HG02798 (cell line): Measurements from ENCODE around the gene ENTPD1.

Source experiments
- ATAC-seq: cut with Tn5 transposase; IDR thresholded peaks from one replicate; pipeline ENCODE4 v1.9.1; 2021; ENCODE audit warnings: mild to moderate bottlenecking; ENCODE audit not compliant: unreplicated experiment, poor library complexity

Gene ENTPD1

DNA sequence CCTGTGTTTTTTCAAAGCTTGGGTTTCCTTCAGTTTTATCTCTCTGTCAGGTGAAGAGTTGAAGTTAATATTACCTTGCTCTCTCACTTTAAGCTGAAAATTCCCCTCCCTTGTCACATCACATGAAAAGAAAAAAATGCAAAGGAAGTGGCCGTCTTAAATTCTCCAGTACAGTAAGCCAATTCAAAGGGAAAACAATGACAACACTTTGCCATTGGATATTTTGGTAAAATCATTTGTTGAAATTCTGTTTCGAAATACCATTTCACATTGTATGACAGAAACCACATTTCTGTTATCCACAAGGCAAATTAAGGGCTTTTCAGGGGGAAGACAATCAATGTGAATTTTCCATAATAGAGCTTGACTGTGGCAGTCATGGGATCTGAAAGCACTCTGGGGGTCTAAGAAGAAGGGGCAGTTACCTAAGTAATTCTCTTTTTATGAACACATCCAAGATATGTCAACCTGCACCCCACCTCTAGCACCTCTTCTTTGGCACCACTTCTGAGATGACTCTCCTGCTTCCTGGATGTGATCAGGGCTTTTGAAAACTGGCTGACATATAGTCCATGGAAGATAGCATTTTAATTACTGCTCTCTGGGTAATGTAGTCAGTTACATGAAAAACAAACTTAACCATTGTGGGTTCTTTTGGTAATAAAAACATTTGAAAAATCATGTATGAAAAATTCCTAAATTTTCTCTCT lies 63.8 kb downstream of the ENTPD1 start:
- ATAC-seq, result no peak

- no peak for ATAC-seq
Observed at GRCh38 chr10:95820363-95820762, 64.4 kb downstream of the ENTPD1 start.

GRCh38 chr10:95821720-95822119 lies 65.8 kb downstream of the ENTPD1 start:
- no peak for ATAC-seq

DNA sequence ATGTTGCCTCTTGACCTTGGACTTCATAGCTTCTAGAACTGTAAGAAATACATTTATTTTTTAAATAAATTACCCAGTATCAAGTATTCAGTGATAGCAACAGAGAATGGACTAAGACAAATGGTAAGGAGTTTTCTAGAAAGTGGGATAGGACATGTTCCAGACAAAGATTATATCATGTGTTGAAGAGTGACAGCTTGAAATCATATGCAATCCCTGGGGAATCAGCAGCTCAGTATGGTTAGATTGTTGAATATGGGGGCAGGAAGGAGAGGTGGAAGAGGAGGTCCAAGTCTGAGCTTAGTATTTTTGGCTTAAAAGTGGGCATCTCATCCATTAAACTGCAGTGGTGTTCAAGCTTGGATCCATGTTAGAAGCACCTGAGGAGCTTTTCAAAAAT lies 74.1 kb downstream of the ENTPD1 start:
- ATAC-seq, result no peak

DNA sequence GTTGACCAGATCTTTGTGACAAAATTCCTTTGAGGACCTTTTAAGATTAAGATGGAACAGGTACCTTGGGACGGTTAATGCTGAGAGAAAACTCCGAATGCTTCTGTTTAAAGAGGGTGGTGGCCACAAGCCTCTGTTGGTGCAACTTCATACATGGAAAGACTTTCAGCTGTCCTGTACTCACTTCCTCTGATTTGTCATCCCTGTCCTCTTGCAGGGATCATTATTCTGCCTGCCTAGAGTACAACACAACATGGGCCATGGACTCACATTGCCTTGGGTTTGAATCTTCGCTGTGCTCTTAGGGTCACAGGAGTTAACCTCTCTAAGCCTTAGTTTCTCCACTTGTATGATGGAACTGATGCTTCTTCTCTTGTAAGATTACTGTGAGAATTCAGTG lies 75.1 kb downstream of the ENTPD1 start:
- no peak for ATAC-seq

- ATAC-seq, result no peak
Observed at GRCh38 chr10:95831515-95831914, 75.6 kb downstream of the ENTPD1 start.

DNA sequence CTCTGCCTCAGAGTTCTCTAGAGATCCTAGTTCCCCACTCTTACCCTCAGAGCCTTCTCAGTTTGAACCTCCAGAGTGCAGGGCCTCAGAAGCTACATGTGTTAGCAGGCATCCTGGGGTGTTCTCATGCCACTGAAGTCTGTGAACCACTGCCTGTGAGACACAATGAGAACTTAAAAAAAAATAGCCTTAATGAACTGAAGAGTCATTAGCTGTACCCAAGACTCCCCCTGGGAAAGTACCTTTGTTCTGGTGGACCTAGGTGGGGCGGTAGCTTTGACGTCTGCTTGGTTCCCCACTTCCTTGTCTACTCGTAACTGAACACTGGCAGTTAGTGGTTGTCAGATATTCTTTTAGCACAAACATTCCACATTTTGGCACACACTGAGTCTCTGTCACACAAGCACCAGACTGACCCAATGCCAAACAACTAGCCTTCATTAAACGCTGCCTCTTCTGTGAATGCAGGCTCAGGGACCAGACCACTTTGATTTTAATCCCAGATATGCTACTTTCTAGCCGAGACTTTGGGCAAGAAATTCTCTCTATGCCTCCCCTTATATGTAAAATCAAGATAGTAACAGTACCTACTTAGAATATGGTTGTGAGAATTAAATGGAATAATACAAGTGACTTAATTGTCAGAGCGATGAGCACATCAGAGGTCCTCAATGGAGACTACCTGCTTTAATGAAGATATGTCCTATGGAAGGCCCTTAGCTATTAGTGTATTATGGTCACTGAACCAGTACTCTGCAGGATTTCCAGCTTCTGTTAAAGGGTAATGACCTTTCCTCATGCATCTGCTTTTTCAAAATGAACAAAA lies 76.5 kb downstream of the ENTPD1 start:
- peak; percentile 79 for ATAC-seq

- no peak for ATAC-seq
Observed at GRCh38 chr10:95833042-95833610, 77.2 kb downstream of the ENTPD1 start.

DNA sequence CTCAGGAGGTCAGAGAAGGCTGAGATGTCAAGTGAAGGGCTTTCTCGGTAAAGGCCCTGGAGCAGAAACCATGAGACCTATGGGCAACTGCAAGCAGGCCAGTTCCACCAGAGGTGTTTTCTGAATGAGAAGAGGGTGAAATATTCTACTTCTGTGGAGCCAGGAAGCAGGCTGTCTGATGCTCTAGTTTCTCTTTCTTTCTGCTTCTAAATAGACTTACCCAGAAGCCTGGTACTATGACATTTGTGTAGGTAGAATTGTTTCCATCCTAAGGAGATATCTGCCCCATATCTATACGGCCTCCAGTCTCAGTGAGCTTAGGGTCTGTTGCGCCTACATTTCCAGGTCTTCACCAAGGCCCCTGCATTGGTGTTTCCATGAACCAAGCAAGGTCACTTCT lies 78.4 kb downstream of the ENTPD1 start:
- ATAC-seq, result no peak

- no peak for ATAC-seq
Observed at GRCh38 chr10:95835149-95835860, 79.3 kb downstream of the ENTPD1 start.

DNA sequence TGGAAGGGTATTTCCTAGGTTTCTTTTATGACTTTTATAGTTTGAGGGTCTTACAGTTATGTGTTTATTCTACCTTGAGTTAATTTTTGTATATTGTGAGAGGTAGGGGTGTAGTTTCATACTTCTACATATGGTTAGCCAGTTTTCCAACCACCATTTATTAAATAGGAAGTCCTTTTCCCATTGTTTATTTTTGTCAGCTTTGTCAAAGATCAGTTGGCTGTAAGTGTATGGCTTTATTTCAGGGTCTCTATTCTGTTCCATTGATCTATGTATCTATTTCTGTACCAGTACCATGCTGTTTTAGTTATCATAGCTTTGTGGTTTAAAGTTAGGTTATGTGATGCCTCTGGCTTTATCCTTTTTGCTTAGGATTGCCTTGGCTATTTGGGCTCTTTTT lies 79.9 kb downstream of the ENTPD1 start:
- no peak for ATAC-seq

DNA sequence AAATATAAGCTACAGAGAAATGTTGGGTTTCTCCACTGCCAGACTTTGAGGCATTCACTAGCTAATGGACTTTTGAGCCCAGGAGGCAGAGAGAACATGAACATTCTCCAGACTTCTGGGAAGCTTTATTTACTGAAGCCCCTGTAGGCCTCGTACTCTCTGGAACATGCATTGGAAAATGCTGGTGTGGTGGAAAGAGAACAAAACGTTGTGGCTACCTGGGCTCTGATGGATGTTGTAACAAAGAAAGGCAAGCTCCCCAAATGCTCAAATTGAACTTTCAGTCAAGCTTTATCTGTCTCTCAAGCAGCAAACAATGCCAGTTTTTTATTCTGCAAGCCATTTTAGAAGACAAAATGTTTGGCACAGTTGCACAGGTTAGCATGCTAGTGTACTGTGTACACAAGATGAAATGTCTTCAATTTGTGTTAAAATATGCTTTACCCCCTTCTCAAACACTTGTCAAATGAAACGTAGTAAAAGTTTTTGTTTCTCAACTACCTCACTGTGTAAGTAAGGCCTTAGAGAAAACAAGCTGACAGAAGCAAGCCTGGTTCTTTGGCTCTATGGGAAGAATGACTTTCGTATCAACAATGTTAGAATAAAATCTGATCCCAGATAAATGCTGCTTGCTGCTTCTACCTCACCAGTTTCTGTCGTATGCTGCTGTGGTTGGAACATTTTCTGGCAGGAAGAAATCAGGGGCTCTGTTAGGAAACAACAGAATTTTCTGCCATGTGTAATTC lies 80.8 kb downstream of the ENTPD1 start:
- no peak for ATAC-seq

DNA sequence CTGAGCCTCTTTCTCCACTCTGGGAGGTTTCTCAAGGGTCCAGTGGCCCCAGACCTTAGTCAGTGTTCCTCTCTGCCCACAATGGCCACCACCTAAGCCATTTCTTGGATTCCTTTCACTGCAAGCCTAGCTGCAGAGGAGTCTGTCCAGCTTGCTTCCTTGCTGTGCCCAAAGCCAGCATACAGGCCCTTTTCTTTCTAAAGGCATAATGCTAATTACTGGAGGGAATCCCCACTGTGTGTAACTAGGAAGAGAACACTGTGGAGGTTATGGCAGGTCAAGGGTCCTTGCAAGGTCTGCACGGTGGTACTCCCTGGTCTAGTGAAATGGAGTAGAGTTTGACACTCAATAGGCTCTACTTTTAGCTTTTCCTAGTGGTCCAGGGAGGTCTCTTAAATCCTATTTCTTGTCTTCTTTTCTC lies 81.4 kb downstream of the ENTPD1 start:
- peak; percentile 23 for ATAC-seq

- peak; percentile 49 for ATAC-seq
Observed at GRCh38 chr10:95837783-95838182, 81.8 kb downstream of the ENTPD1 start.

GRCh38 chr10:95840121-95840520 lies 84.2 kb downstream of the ENTPD1 start:
- ATAC-seq, result no peak

GRCh38 chr10:95840681-95841080 lies 84.7 kb downstream of the ENTPD1 start:
- no peak for ATAC-seq

- ATAC-seq, result peak; percentile 33
Observed at GRCh38 chr10:95841661-95842498, 85.9 kb downstream of the ENTPD1 start.

DNA sequence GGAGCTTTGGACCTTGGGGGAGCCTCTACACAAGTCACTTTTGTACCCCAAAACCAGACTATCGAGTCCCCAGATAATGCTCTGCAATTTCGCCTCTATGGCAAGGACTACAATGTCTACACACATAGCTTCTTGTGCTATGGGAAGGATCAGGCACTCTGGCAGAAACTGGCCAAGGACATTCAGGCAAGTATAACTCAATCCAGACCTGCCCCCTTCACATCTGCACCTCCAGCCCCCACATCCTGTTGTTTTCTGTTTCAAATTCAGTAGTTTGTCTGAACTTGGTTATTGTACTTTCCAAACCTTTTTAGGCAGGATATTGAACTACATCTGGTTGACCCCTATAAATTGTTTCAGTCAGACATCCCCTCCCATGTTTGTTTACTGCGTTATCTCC lies 89.4 kb downstream of the ENTPD1 start:
- ATAC-seq, result no peak

- no peak for ATAC-seq
Observed at GRCh38 chr10:95847007-95847406, 91.0 kb downstream of the ENTPD1 start.
